ENCODE results near the gene FAM171A1.

DNA sequence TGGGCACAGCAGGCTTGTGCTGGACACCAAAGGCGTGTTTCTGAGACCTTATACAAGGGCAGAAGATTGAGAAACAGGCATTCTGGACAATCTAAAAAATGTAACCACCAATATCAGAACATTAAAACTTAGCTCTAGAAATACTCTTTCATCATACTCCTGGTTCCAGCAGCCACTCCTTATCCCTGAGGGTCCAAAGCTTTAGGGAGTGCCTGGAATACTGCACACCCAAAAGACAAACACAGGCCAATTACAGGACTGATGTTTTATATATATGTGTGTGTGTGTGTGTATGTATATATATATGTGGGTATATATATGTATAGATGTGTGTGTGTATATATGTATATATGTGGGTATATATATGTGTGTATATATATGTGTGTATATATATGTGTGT lies 39.6 kb downstream of the FAM171A1 start:
- TF ChIP-seq CTCF (IDR thresholded peaks at IDR 0.05; ENCODE audit: low read length) (no peak), EZH2 (IDR thresholded peaks at IDR 0.05; ENCODE audit: borderline replicate concordance, low read length) (no peak)

Measured in OCI-LY1 (cell line).